Activated CD8-positive, alpha-beta memory T cell treated with anti-CD3 and anti-CD28 coated beads, Interleukin-2, amount 50 U/mL, for 24 hours (primary cell): ENCODE measurements around the gene KMT2C.
"Not testable (repeated sequence)": the region's sequence is repeated elsewhere in the genome, so short reads cannot be mapped to it uniquely, and the experiment has no call there.

Experiments
- DNase-seq: peaks from one replicate; pipeline ENCODE4 v3.0.0-alpha.2; 2020; ENCODE audit errors: extremely low read depth

The KMT2C gene

DNA sequence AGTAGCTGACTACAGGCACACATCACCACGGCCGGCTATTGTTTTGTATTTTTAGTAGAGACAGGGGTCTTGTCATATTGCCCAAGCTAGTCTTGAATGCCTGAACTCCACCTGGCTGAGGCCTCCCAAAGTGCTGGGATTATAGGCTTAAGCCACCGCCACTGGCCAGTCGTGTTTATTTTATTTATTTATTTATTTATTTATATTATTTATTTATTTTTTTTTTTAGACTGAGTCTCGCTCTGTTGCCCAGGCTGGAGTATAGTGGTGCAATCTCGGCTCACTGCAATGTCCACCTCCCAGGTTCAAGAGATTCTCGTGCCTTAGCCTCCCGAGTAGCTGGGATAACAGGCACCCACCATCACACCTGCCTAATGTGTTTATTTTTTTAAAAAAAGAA, 6.0 kb upstream of the KMT2C start:
- not testable (repeated sequence) for DNase-seq

DNA sequence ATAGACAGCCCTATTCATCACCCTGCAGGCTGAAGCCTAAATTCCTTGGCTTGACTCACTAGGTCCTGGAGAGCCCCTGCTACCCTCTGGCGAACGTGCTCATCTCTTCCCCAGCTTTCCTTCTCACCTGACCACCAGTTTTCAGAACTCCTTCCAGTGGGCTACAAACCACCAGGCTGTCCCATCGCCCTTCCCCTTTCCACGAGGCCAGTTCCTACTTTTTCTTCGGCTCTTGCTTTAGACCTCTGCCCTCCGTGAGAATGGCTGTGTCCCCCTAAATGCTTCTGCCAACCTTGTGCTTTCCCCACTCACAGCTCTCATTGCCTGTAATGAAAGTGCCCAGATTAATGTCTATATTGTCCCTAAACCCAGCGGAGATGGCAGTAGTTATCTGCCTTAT, 5.4 kb upstream of the KMT2C start:
- not testable (repeated sequence) for DNase-seq

DNA sequence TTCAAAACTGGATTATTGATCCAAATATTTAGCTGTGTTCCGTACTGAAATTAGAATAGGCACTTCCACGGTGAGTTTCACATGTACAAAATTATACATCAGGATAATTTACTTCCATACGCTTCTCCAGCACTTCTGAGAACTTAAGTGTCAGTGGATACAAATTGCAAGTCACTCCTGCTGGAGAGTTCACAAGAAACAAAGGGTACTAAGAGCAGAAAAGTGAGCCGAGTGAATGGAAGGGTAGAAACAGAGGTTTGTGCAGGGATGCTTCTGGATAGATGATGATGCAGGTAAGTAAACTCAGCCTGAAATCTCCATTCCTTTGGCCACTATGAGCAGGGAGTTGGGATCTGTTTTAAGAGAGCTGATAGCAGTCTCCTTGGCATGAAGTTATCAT, 2.2 kb upstream of the KMT2C start:
- DNase-seq: not testable (repeated sequence)

DNA sequence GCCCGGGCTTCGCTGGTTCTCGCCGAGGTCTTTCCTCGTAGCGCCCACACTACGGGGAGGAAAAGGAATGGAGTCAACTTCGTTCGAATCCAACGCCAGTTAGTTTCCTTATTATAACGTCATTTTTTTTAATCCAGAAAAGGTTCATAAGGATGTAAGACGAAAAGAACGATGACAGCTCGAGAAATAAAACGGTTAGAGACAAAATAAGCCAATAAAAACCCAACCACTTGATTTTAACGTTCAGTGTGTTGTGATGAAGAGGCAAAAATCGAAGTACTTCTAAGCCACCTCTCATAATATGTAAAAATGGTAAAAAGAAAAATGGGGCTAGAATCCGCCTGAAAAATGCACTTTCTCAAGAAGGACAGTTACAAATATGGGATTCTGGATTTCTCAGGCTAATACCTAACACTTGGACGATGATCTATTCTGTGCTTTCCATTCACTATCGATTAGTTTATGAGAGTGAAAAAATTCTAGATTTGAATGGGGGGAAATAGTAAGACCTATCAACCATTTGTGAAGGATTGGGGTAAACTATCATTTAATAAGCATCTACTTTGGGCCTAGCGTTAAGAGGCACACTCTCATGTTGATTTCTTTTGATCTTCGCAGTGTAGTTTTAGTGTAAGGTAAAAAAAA, 1.2 kb upstream of the KMT2C start:
- DNase-seq: not testable (repeated sequence)

DNA sequence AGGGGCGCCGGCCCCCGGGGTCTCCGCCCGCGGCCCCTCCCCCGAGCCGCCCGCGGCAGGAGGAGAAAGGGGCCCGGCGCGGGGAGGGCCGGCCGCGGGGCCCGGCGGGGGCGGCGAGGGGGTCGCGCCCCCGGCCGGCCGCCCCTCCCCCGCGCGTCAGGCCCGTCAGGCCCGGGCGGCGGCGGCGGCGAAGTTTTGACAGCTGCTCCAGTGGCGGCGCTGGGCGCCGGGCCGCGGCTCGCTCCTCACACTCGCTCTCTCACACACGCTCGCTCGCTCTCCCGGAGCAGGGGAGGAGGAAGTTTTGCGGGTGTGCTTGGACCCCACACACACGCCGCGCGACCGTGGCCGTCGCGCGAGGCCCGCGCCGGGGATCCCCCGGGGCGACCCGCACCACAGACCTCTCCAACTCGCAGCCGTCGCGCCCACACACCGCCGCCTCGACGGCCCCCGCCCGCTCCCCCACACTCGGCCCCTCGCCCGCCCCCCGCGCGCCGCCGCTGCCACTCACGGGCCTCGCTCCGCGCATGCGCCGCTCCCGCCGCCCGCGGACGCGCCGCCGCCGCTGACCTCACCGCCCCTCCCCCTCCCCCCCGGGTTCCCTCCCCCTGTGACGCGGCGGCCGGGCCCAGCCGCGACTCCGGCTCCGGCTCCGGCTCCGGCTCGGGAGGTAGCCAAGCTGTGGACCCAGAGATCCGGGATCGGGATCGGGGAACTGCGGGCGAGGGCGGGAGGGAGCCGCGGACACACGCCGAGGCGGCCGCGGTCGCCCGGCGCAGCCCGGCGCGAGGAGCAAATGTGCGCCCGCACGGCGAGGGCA, 518 bp upstream of the KMT2C start:
- peak; percentile 61 for DNase-seq

DNA sequence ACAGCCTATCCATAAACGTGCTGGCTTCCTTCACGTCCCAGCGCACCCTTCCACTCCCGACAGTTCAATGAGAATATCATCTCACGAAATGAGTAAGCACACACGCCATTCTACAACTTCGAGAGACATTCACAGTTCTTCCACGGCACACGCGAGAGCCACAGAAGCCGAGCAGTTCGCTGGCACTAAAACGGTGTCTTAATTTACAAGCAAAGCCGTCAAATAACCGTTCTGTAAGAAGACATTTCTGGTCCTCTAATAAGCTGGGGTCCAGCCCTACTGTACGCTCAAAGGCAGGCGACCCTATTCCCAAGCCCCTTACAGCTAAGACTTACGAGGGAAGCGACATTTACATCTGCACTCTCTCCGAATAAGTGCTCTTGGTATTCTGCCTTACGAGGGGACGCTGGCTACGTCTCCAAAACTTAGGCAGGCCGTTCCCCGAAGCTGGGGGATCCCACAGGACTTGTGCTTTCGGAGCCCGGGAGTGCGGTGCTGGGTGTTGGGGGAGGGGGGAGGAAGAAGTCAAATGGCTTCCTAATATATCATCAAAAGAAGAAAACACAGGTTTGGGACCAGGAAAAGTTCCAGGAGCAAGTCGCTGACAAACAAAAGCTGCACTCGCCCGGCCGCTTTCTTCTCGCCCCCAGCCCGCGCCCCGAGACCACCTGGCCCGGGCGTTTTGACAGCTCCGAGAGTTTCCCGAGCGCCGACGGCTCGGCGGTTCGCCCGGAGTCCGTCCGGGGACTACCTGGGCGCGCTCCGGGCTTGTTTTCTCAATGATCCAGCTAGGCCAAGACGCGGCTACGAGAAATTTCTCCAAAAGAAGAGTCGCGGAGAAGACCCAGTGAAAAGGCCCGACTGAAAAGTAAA, 1.1 kb downstream of the KMT2C start:
- not testable (repeated sequence) for DNase-seq

DNA sequence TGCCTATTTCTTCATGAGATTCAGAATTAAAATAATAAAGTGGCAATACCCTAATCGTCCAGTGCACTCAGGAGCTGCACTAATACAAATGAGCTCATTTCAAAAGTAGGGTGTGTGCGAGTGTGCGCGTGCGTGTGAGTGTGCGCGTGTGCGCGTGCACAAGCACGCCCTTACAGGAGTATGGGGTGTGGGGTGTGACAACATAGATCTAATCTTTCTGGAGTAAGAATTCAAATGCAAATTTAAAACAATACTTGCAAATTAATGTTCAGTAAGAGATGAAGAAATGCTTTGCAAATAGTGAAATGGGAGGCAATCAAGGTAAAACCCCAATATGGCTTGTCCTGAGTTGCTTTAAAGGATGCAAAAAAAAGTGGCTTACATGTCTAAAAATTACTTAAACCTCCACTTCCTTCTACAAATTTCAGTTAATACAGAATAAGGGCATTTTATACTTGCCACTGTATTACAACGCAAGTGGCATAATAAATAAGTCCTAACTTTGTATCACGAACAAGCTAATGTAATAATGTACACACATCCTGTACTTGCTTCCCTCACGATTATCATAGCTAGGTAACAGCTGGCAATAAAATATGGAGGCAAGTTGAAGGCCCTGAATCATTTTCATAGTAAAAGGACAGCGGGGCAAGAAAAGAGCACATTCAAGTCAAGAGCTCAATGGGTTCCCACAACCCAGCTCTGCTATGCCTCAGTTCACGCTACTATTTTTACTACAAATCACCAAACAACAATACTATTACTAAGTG, 1.9 kb downstream of the KMT2C start:
- not testable (repeated sequence) for DNase-seq

DNA sequence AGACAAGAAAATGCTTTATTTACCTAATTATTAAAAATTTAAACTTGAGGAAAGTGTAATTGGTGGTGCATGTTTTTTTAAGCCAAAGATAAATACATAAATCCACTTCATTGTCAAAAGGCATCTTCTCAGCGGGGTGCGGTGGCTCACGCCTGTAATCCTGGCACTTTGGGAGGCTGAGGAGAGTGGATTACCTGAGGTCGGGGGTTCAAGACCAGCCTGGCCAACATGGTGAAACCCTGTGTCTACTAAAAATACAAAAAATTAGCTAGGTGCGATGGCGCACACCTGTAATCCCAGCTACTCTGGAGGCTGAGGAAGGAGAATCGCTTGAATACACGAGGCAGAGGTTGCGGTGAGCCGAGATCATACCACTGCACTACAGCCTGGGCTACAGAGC, 3.1 kb downstream of the KMT2C start:
- DNase-seq: not testable (repeated sequence)

DNA sequence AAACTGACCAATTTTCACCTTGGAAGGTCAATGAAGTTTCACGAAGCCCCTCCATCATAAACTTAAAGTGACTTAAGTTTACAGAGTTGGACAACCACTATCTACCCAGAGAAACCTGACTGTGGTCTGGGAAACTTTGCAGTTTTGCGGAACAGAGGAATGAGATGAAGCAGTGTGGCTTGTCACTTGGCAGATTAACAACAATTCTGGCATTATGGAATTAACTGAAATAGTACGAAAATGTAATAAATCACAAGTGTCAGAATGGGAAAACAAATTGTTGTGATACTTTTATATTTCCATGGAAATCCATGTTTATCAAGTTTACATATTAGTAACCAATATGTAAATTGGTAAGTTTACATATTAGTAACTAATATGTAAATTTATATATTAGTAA, 4.9 kb downstream of the KMT2C start:
- no peak for DNase-seq

DNA sequence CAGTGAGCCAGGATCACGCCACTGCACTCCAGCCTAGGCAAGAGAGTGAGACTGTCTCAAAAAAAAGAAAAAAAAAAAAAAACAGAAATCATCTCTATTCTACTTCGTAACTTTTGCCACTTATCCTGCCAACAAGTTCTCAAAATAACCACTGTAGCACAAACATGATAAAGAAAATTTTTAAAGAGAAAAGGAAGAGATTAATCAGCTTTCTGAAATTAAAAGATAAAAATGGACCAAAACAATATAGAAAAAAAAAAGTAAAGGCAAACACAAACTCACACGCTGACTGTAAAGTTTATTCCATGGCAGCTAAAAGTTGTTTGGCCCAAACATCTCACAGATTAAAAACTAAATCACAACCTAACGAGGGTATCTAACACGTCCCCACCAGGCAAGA, 5.7 kb downstream of the KMT2C start:
- DNase-seq: not testable (repeated sequence)

DNA sequence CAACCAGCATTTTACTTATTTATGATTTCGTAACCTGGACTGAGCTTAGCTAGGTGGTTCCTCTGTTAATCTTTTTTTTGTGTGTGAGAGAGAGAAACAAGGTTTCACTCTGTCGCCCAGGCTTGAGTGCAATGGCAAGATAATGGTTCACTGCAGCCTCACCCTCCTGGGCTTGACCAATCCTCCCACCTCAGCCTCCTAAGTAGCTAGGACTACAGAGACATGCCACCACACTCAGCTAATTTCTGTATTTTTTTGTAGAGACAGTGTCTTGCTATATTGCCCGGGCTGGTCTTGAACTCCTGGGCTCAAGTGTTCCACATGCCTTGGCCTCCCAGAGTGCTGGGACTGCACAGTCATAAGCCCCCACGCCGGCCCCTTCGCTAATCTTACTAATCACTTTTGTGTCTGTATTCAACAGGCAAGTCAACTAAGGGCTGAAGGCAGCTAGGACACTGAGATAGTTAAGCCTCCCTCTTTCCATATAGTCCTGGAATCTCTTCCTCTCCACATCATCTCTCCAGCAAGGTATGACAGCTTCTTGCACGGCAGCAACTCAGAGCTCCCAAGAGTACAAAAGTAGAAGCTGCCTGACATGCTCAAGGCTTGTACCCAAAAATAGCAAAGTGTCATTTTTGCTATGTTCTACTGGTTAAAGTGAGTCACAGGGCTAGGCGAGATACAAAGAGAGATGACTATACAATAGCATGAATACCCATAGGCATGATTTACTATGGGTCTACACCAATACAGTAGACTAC, 11.3 kb downstream of the KMT2C start:
- no peak for DNase-seq

DNA sequence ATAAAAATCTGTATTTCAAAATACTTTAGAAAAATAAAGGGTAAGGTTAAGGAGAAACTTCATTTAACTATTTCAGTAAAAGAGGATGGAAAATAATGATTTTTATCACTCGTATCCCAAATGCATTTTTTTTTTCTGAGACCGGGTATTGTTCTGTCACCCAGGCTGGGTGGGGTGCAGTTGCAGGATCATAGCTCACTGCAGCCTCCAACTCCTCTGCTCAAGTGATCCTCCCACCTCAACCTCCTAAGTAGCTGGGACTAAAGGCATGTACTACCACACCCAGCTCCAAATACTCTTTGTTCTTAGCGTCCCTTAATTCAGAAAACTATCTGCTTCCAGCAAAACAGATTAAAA, 11.8 kb downstream of the KMT2C start:
- DNase-seq: no peak

DNA sequence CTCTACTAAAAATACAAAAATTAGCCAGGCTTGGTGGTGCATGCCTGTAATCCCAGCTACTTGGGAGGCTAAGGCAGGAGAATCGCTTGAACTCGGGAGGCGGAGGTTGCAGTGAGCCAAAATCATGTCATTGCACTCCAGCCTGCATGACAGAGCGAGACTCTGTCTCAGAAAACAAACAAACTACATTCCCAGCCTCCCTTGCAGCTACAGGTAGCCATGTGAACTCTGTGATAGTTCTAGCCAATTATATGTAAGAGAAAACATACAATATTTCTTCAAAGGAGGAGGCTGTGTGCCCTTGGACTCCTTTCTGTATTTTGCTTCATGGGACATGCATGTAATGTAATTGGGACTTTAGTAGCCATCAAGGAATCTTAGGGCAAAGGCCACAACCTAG, 12.6 kb downstream of the KMT2C start:
- not testable (repeated sequence) for DNase-seq

DNA sequence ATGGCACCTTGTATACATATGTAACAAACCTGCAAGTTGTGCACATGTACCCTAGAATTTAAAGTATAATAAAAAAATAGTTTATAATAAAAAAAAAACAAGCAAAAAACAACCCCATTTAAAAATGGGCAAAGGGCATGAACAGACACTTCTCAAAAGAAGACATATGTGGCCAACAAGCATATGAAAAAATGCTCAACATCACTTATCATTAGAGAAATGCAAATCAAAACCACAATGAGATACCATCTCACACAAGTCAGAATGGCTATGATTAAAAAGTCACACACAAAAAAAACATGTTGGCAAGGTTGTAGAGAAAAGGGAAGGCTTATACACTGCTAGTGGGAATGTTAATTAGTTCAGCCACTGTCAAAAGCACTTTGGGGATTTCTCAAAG, 14.9 kb downstream of the KMT2C start:
- DNase-seq: not testable (repeated sequence)

DNA sequence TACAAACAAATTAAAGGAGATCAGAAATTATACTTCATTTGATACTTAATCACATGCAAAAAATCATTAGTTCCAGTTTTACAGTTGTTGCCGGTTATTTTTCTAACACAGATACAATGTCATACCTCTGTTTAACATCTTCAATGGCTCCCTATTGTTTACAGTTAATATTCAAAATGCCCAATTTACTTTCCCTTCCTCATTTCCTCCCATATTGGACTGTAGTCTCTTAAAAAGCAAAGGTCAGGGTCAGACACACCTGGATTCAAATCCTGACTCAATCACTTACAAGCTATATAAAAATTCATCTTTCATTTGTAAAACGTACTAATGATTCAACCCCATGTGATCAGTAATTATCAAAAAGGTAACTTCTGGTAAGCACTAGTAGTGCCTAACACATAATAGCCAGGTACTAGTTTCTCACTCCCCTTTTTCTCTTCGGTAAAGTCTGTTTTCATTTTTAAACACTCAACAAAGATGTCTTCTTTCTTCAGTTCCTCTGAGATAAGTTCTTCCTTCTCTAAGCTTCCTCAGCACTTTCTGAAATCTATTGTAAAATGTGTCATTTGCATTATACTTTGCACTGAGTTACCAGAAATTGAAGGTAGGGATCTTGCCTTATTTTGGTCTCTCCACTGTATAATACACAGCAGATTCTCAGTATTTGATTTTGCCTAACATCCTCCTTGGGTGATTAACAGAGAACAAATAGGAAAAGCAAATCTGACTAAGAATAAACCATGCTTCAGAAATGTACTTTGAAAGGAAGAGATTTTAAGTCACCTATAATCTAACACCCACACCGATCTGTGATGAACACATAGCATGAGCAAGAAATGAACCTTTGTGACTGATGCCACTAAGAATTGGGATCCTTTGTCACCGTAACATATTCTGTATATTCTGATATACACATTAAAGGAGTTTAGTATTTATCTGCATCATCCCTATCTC, 16.1 kb downstream of the KMT2C start:
- no peak for DNase-seq

DNA sequence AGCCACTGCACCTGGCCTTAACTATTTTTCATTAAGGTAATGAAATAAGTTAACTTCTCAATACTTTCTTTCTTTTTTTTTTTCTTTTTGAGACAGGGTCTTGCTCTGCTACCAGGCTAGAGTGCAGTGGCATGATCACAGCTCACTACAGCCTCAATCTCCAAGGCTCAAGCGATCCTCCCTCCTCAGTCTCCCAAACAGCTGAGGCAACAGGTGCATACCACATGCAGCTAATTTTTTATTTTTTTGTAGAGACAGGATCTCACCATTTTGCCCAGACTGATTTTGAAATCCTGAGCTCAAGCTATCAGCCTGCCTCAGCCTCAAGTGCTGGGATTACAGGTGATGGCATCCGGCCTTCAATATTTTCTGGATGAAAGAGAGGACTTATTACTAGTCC, 21.0 kb downstream of the KMT2C start:
- DNase-seq: no peak

DNA sequence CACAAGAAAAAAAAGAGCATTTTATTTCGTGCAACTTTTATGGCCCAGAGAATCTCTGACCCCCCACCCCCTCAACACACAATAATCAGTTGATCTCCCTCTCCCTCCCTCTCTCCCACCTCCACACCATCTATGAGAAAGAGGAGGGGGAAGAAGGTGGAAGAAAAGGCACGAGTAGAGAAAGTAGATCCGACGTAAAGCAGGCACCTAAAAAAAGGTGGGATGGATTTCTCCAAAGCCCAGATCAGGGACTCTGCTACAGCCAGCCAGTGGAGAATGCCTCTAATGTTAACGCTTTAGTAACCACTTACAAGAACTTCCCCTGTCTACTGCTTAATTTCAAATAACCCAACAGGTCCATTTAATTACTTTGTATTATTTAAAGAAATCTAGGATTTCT, 24.4 kb downstream of the KMT2C start:
- no peak for DNase-seq

DNA sequence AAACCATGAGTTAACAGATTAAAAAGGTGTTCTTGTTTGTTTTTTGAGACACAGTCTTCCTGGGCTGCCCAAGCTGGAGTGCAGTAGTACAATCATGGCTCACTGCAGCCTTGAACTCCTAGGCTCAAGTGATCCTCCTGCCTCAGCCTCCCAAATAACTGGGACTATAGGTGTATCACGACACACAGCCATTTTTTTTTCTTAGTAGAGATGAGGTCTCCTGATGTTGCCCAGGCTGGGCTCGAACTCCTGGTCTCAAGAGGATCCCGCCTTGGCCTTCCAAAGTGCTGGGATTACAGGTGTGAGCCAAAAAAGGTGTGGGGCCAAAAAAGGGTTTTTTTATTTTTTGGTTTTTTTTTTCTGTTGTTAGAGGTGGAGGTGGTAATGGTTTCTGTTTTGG, 29.3 kb downstream of the KMT2C start:
- no peak for DNase-seq

DNA sequence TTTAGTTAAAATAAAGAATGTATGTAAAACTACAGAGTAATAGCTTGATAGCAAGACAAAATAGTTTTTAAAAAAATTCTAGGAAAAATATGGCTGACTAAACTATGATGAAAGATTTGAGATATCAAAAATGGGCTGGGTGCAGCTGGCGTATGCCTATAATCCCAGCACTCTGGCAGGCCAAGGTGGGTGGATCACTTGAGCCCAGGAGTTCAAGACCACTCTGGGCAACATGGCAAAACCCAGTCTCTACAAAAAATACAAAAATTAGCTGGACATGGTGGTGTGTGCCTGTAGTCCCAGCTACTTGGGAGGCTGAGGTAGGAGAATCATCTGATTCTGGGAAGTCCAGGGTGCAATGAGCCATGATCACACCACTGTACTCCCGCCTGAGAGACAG, 29.8 kb downstream of the KMT2C start:
- DNase-seq: not testable (repeated sequence)

DNA sequence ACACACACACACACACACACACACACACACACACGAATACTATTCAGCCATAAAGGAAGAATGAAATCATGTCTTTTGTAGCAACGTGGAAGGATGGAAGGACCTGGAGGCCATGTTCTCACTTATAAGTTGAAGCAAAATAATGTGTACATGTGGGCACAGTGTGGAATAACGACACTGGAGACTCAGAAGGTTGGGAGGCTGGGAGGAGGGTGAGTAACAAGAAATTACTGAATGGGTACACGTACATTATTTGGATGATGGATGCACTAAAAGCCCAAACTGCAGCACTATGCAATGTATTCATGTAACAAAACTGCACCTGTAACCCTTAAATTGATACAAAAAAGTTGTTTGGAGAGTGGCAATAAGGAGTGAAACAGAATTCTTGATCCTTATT, 32.1 kb downstream of the KMT2C start:
- no peak for DNase-seq
